Tibial nerve (tissue), 3 donors: ENCODE measurements around the gene SDK1.

Source experiments
- CTCF ChIP-seq, 5 experiments: fragments of 200-600 bp in 3 of 5; fragments of 450-650 bp in 2 of 5; sonication (generic) in 3 of 5; IDR thresholded peaks; one replicate each; pipeline ENCODE4 v1.5.1; 2016 to 2019; ENCODE audit warnings: antibody characterized with exemption in 5 of 5, mild to moderate bottlenecking in 3 of 5, moderate library complexity in 2 of 5
- POLR2A ChIP-seq, 2 donors: fragments of 450-650 bp; IDR thresholded peaks; one replicate each; pipeline ENCODE4 v1.6.1; 2017; ENCODE audit warnings: antibody characterized with exemption in 2 of 2, mild to moderate bottlenecking in 2 of 2, moderate library complexity in 2 of 2

DNA sequence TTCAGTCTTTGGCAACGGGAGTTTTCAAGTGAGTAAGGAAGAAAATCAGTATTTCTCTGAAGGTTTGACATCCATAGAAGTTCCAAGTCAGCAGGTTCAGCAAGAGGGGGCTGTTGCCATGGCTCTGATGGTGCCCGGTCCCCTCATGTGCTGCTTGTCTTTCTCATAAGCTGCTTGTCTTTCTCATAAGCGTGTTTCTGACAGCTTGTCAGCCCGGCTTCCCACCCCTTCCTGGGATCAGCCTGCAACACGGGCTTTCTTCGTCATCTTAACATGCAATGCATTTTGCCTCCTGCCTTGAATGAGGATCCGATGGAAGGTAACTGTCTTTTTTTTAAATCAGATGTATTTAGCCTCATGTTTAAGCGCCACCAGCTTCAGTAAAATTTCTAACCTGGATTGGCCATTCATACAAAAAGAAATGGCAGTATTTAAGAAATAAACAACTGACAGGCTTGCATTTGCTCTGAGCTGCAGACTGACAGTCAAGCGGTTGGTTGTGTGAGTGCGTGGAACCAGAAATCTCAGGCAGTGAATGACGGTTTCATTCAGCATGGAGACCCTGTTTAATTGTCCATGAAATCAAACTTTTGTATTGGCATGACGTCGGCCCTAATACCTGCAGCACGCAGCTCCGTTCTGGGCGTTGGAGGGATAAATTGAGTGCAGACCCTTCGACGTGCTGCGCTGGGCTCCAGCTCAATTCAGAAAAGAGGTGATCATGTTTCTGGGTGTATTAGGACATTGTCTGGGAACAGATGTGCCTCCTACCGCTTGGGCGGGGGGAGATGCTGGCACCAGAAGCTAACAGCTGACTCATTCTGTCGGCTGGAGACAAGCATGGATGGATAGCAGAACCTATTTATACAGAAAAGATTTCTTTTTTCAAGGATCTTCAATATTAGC, 926.3 kb downstream of the SDK1 start:
- TF ChIP-seq POLR2A (IDR thresholded peaks at IDR 0.05), result no peak
- no peak for TF ChIP-seq CTCF (IDR thresholded peaks at IDR 0.05)
